ENCODE data around the gene TLX1. TPM values are rescaled to one million over a fixed set of nuclear protein-coding genes. Genes with fewer than 3 reads are reported as not detected.
A peak's percentile ranks its signal among the peaks of the same experiment; 100 is the strongest.

TLX1 gene
- total RNA-seq, 1 donor from 2014 or later = not detected

- H3K27me3 ChIP-seq (ENCODE audit: low read depth) = peaks cover 100% of the 10 kb centered on the region
- H3K4me3 ChIP-seq = peak overlapping the region; percentile 51
- H3K4me1 ChIP-seq = peaks cover 32% of the 10 kb centered on the region
- no peaks in the 10 kb centered on the region for H3K36me3 ChIP-seq
- no peak for DNase-seq
- no peak for TF ChIP-seq CTCF (IDR thresholded peaks at IDR 0.05; ENCODE audit: borderline replicate concordance)
- H3K27ac ChIP-seq (replicated peaks) = no peak overlapping the region
- intact Hi-C loops (cut with micrococcal nuclease) = loop anchor here (5.0 kb wide), 1 partner anchor 43 kb away; no protein-coding TSS in a partner anchor
- H3K9me3 ChIP-seq (replicated peaks) = no peaks in the 10 kb centered on the region
Observed at GRCh38 chr10:101140084-101140949, 9.2 kb downstream of the TLX1 start.

GRCh38 chr10:101140950-101141615 lies 10.0 kb downstream of the TLX1 start:
- Histone ChIP-seq H3K27me3 (ENCODE audit: low read depth) (peaks cover 100% of the 10 kb centered on the region), H3K4me3 (peak overlapping the region; percentile 51), H3K36me3 (no peaks in the 10 kb centered on the region), H3K4me1 (peaks cover 28% of the 10 kb centered on the region), H3K27ac (replicated peaks) (no peak overlapping the region), H3K9me3 (replicated peaks) (no peaks in the 10 kb centered on the region)
- no peak for TF ChIP-seq CTCF (IDR thresholded peaks at IDR 0.05; ENCODE audit: borderline replicate concordance)
- intact Hi-C loops (cut with micrococcal nuclease) = loop anchor here (5.0 kb wide), 1 partner anchor 44 kb away; no protein-coding TSS in a partner anchor
- DNase-seq = no peak

- Histone ChIP-seq H3K27me3 (ENCODE audit: low read depth) (peaks cover 100% of the 10 kb centered on the region), H3K27ac (replicated peaks) (no peak overlapping the region), H3K4me3 (no peak overlapping the region), H3K4me1 (peaks cover 34% of the 10 kb centered on the region), H3K9me3 (replicated peaks) (no peaks in the 10 kb centered on the region), H3K36me3 (no peaks in the 10 kb centered on the region)
- peak; percentile 77 for DNase-seq
- TF ChIP-seq CTCF (IDR thresholded peaks at IDR 0.05; ENCODE audit: borderline replicate concordance) = peak; percentile 98
- intact Hi-C loops (cut with micrococcal nuclease) = loop anchor here (5.0 kb wide), 1 partner anchor 45 kb away; no protein-coding TSS in a partner anchor
Observed at GRCh38 chr10:101141616-101142532, 10.8 kb downstream of the TLX1 start.

- peaks cover 100% of the 10 kb centered on the region for H3K27me3 ChIP-seq (ENCODE audit: low read depth)
- intact Hi-C loops (cut with micrococcal nuclease) = loop anchor here (5.0 kb wide), 1 partner anchor 45 kb away; no protein-coding TSS in a partner anchor
Observed at GRCh38 chr10:101142533-101143344, 11.6 kb downstream of the TLX1 start.

More at GRCh38 chr10:101142533-101143344, 11.6 kb downstream of the TLX1 start:
- H3K4me3 ChIP-seq = no peak overlapping the region
- H3K9me3 ChIP-seq (replicated peaks) = no peaks in the 10 kb centered on the region
- peaks cover 34% of the 10 kb centered on the region for H3K4me1 ChIP-seq
- DNase-seq = no peak
- TF ChIP-seq CTCF (IDR thresholded peaks at IDR 0.05; ENCODE audit: borderline replicate concordance) = no peak
- no peaks in the 10 kb centered on the region for H3K36me3 ChIP-seq
- H3K27ac ChIP-seq (replicated peaks) = no peak overlapping the region

All from left ventricle myocardium inferior (tissue), 1 donor.